ENCODE measurements around the gene CORO2B.

The CORO2B gene

DNA sequence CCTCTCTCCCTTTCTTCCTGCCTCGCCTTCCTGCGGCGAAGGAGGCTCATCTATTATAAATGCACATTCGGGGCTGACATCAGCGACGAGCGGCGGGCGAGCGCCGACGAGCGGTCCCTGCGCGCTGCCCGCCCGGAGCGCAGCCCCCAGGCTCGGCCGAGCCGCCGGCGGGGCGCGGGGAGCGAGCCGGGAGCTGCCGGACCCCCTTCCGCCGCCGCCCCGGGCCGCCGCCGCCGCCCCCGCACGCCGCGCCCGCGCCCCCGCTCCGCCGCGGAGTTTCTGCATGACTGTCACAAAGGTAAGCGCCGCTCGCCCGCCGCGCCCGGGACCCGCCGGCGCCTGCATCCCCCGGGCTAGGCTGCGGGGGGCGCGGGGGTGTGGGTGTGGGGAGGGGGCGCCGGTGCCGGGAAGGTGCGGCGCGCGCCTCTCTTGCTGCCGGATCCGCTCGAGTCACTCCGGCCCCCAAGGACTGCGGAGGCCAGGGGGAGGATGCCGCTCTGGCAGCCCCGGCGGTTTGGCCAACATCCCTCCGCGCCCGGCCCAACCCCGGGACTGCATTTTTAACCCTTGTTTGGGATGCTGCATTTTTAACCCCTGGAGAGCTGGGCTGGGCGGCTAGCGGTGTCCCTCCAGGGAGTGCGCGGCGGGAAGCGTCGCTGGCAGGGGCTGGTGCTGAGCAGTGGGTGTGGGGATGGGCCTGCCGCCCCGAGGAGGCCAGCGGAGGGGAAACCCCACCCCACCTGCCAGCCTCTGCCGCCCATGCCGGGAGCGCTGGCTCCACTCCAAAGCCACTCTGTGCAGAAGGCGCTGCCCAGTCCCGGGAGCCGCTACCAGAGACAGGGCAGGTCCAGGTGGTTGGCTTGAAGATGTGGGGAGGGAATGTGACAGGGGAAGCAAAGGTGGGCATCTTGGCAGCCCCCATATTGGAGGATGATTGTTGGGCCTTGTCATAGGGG lies at the start of gene CORO2B:
Gene CORO2B (plus strand): TSS at position 14 of the 956 bp plus-strand sequence. CDS start 270 bp downstream, at position 284.
- no peak for DNase-seq (ENCODE audit: low spot score)

DNA sequence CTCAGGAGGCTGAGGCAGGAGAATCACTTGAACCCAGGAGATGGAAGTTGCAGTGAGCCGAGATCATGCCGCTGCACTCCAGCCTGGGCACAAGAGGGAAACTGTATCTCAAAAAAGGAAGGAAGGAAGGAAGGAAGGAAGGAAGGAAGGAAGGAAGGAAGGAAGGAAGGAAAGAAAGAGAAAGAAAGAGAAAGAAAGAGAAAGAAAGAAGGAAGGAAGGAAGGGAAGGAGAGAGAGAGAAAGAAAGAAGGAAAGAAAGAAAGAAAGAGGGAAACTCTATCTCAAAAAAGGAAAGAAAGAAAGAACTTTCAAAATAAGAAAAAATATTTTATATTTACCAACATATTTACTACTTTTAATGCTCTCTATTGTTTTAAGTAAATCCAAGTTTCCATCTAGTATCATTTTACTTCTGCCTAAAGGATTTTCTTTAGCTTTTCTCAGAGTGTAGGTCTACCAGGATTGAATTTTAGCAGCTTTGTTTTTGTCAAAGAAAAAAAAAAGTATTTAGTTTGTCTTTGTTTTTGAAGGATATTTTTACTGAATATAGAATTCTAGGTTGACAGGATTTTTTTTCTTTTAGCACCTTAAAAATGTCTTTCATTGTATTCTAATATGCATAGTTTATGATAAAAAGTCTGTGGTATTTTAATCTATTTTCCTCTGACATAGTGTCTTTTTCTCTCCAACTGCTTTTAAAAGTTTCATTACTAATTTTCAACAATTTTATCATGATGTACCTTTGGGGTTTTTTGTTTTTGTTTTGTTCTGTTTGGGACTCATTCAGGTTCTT lies 47.2 kb upstream of the CORO2B start:
- no peak for DNase-seq (ENCODE audit: low spot score)

- DNase-seq (ENCODE audit: low spot score), result no peak
These were observed 42.3 kb upstream of the CORO2B start for GRCh38 chr15:68536331-68537095.

- no peak for DNase-seq (ENCODE audit: low spot score)
These were observed 41.7 kb upstream of the CORO2B start for GRCh38 chr15:68537097-68537496.

- DNase-seq (ENCODE audit: low spot score), result no peak
These were observed 41.3 kb upstream of the CORO2B start for GRCh38 chr15:68537506-68537905.

DNA sequence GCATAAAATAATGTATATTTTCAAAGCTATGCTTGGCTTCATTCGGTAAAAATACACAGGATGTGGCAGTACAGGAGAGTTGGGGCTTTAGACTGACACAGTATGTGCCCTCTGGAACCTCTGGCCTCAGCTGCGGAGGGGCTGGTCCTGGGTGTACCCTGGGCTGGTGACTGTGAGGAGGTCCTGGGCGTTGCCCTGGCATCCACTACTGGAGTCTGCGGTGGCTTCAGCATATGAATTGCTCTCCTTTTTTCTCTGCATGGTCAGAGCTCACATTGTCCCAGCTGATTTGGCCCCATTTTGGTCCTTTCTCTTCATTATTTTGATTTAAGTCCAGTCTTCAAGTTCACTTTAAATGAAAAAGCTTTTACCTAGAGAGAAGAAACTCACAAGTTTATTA lies 40.5 kb upstream of the CORO2B start:
- DNase-seq (ENCODE audit: low spot score), result no peak

GRCh38 chr15:68541743-68542142 lies 37.0 kb upstream of the CORO2B start:
- no peak for DNase-seq (ENCODE audit: low spot score)

- DNase-seq (ENCODE audit: low spot score), result no peak
These were observed 36.4 kb upstream of the CORO2B start for GRCh38 chr15:68542348-68542747.

GRCh38 chr15:68542771-68543164 lies 36.0 kb upstream of the CORO2B start:
- no peak for DNase-seq (ENCODE audit: low spot score)

DNA sequence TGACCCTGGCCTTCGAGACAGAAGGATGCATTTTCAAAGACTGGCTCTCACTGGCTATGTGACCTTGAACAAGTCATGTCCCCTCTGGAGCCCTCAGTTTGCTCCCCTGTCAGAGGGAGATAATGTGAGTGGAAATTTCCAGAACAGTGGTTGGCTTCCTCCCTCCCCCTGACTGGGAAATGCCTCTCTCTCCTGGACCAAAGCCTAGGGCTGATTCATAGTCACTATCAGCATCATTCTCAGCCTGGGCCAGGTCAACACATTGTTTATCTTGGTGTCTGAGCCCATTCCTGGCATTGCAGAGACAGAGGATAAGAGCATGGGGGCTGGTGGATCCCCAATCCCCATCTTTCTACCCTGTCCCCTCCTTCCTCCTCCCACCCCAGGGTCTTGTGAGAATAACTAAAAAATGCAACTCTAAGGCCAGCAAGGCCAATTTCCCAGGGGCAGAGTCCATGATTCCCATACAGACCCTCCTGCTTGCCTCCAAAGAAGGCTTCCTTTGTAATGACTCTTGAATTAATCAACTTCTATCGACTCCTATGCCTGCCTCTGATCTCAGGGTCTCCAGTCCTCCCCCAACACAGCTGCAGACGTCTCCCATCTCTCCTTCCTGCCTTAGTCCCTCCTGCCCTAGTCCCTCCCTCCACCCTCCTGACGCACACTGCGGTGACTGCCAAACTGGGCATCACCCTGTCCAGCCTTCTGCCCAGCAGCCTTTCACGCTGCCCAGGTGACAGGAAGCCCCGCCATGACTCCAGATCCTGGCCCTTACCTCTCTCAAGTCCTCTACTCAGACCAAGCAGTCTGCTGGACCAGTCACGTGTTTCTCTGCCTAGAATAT lies 35.4 kb upstream of the CORO2B start:
- DNase-seq (ENCODE audit: low spot score), result no peak

DNA sequence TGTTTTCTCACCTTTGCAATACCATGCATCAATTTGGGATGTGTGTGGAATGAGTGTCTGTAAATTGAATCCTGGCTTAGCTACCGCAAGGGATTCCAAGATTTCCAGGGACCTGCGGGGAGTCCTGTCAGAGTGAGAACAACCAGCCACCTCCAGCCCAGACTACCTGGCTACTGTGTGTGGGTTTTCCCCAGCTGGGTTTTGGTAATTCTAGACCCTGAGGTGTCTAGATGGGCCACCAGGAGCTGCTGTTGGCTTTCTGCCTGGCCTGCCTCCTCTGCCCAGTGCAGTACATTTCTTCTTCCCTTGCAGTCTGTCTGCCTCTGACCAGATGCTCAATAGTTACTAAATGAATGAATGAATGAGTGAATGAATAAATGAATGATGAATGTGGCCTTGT lies 32.5 kb upstream of the CORO2B start:
- no peak for DNase-seq (ENCODE audit: low spot score)

DNA sequence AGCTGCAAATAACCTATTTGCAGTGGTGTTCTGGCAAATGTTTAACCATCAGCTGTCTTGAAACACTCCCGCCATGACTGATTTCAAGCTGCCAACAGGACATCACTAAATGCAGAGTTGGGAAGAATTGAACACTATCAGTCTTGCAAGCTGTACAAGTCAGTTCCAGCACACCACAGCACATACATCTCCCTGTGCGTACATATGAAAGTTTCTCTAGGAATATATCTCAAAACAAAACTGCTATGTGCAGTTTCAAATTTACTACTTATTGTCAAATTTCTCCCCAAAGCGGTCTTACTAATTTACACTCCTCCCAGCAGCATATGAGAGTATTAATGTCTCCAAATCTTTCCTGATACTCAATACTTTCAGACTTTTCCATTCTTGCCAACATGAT lies 30.4 kb upstream of the CORO2B start:
- DNase-seq (ENCODE audit: low spot score), result no peak

DNA sequence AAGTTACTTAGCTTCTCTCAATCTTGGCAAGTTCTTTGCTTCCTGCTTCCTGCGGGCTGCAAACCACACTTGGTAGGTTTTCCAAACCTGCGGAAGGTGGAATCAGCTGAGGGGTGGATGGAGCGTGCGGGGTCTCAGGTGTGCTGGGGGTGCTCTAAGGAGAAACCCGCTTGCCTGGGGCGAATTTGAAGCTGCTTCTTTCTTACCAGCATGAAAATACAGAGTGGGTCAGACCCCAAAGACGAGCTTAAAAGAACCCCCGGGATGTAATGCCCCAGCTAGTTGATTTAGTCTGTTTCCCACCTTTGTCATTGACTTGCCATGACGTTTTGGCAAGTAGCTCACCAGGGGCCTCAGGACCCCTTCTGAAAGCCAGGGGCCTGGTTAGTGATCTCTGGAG lies 28.8 kb upstream of the CORO2B start:
- DNase-seq (ENCODE audit: low spot score), result no peak

GRCh38 chr15:68550498-68551295 lies 28.1 kb upstream of the CORO2B start:
- peak; percentile 71 for DNase-seq (ENCODE audit: low spot score)

- no peak for DNase-seq (ENCODE audit: low spot score)
These were observed 27.5 kb upstream of the CORO2B start for GRCh38 chr15:68551296-68551635.

DNA sequence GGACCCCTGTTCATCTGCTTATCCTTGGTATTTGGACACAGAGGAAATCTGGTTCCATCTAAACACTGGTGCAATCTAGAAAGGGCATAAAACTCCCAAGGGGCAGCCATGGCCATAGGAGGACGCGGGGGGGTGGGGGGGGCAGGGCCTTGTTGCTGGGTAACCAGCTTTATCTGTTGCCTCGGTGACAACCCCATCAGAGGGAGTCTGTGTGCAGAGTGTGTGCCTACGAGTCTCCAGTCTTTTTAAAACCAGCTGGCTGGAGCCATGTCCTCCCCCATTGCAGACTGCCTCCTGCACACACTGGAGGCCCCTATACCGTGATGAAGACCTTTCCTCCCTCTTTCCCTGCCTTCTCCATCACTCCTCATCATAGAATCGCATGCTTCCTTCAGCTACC lies 26.4 kb upstream of the CORO2B start:
- no peak for DNase-seq (ENCODE audit: low spot score)

- DNase-seq (ENCODE audit: low spot score), result no peak
These were observed 26.0 kb upstream of the CORO2B start for GRCh38 chr15:68552773-68553172.

- no peak for DNase-seq (ENCODE audit: low spot score)
These were observed 25.3 kb upstream of the CORO2B start for GRCh38 chr15:68553314-68553993.

DNA sequence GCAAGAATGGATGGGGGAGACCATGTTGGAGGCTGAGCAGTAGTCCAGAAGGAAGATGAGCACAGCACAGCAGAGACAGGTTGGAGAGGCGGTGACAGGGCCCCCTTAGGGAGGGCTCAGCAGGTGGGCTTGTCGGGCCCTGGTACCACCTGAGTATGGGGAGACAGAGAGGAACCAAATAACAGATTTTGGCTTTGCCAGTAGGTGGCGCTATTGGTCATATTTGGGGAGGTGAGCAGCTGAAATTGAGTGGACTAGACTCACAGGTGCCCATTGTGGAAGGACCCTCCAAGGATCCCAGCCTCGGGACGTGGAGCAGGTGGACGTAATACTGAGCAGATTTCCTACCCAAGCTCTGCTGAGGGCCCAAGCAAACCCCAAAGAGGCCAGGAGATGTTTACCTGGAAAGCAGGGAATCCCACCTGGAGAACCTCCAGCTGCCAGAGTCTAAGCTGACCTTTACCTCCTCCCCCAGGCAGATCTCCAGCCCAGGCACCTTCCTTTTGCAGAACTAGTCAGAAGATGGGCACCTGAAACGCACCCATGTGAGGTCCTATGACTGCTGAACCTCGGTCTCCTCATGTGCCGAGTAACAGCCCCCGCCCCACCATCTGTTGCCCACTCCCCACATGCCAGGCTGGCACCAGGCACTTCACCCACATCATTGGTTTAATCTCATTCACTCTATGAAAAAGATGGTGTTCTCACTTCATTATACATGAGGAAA lies 24.6 kb upstream of the CORO2B start:
- DNase-seq (ENCODE audit: low spot score), result peak; percentile 84

Measured in NAMALWA (cell line).